ENCODE measurements around the gene PLEKHJ1. TPM values are rescaled to one million over a fixed set of nuclear protein-coding genes. Genes with fewer than 3 reads are reported as not detected.

Gene PLEKHJ1
- total RNA-seq, 1 experiment from 2014 or later, result 91.7 TPM

- Histone ChIP-seq H3K27ac (no peak within 1 kb of the TSS), H3K9me3 (replicated peaks) (no peaks in the 10 kb centered on the region), H3K4me3 (no peak within 1 kb of the TSS), H3K4me1 (replicated peaks) (no peaks in the 10 kb centered on the region), H3K27me3 (replicated peaks) (no peaks in the 10 kb centered on the region), H3K36me3 (peaks cover 55% of the 10 kb centered on the region)
- no peak for DNase-seq (ENCODE audit: low read depth in 1 of 2, low spot score in 2 of 2)
Measured at GRCh38 chr19:2249010-2249866, 13.1 kb upstream of the PLEKHJ1 start, which contains the start of gene AMH. TSS of gene AMH (plus strand) at chr19:2249323. CDS start at chr19:2249333, 10 bp downstream.

- Histone ChIP-seq H3K9me3 (replicated peaks) (no peaks in the 10 kb centered on the region), H3K4me3 (no peak overlapping the region), H3K27me3 (replicated peaks) (no peaks in the 10 kb centered on the region), H3K36me3 (peaks cover 63% of the 10 kb centered on the region), H3K27ac (no peak overlapping the region), H3K4me1 (replicated peaks) (no peaks in the 10 kb centered on the region)
- no peak for DNase-seq (ENCODE audit: low read depth in 1 of 2, low spot score in 2 of 2)
Measured at GRCh38 chr19:2248136-2249009, 12.2 kb upstream of the PLEKHJ1 start.

- no peaks in the 10 kb centered on the region for H3K4me1 ChIP-seq (replicated peaks)
- H3K27ac ChIP-seq, result no peak overlapping the region
- no peaks in the 10 kb centered on the region; the same call in 1 of the 2 replicates for H3K9me3 ChIP-seq (replicated peaks)
- no peak for DNase-seq (ENCODE audit: low read depth in 1 of 2, low spot score in 2 of 2)
- H3K4me3 ChIP-seq, result no peak overlapping the region
- peaks cover 71% of the 10 kb centered on the region for H3K36me3 ChIP-seq
- no peaks in the 10 kb centered on the region for H3K27me3 ChIP-seq (replicated peaks)
Measured at GRCh38 chr19:2247433-2248101, 11.4 kb upstream of the PLEKHJ1 start.

- H3K36me3 ChIP-seq, result peaks cover 78% of the 10 kb centered on the region
- DNase-seq (ENCODE audit: low read depth in 1 of 2, low spot score in 2 of 2), result no peak
Measured at GRCh38 chr19:2246801-2247361, 10.8 kb upstream of the PLEKHJ1 start.

GRCh38 chr19:2246014-2246620 lies 10.0 kb upstream of the PLEKHJ1 start:
- Histone ChIP-seq H3K9me3 (replicated peaks) (no peaks in the 10 kb centered on the region; the same call in 1 of the 2 replicates), H3K4me3 (no peak overlapping the region), H3K27me3 (replicated peaks) (no peaks in the 10 kb centered on the region), H3K36me3 (peaks cover 85% of the 10 kb centered on the region), H3K27ac (no peak overlapping the region), H3K4me1 (replicated peaks) (no peaks in the 10 kb centered on the region)
- no peak for DNase-seq (ENCODE audit: low read depth in 1 of 2, low spot score in 2 of 2)

More at GRCh38 chr19:2246801-2247361, 10.8 kb upstream of the PLEKHJ1 start:
- Histone ChIP-seq H3K27ac (no peak overlapping the region), H3K27me3 (replicated peaks) (no peaks in the 10 kb centered on the region), H3K4me1 (replicated peaks) (no peaks in the 10 kb centered on the region), H3K4me3 (no peak overlapping the region), H3K9me3 (replicated peaks) (no peaks in the 10 kb centered on the region; the same call in 1 of the 2 replicates)

GRCh38 chr19:2245273-2245672 lies 9.1 kb upstream of the PLEKHJ1 start:
- Histone ChIP-seq H3K27ac (no peak overlapping the region), H3K36me3 (peaks cover 93% of the 10 kb centered on the region), H3K4me3 (no peak overlapping the region), H3K4me1 (replicated peaks) (peaks cover 3% of the 10 kb centered on the region), H3K27me3 (replicated peaks) (no peaks in the 10 kb centered on the region), H3K9me3 (replicated peaks) (no peaks in the 10 kb centered on the region; the same call in 1 of the 2 replicates)
- no peak for DNase-seq (ENCODE audit: low read depth in 1 of 2, low spot score in 2 of 2)

- no peak for DNase-seq (ENCODE audit: low read depth in 1 of 2, low spot score in 2 of 2)
- no peak overlapping the region for H3K27ac ChIP-seq
- H3K9me3 ChIP-seq (replicated peaks), result no peaks in the 10 kb centered on the region; the same call in 1 of the 2 replicates
- no peaks in the 10 kb centered on the region for H3K27me3 ChIP-seq (replicated peaks)
- H3K4me1 ChIP-seq (replicated peaks), result peaks cover 10% of the 10 kb centered on the region
- H3K36me3 ChIP-seq, result peaks cover 91% of the 10 kb centered on the region
- no peak overlapping the region for H3K4me3 ChIP-seq
Measured at GRCh38 chr19:2244486-2244885, 8.4 kb upstream of the PLEKHJ1 start.

GRCh38 chr19:2244125-2244411 lies 7.9 kb upstream of the PLEKHJ1 start:
- no peak overlapping the region for H3K27ac ChIP-seq
- H3K27me3 ChIP-seq (replicated peaks), result no peaks in the 10 kb centered on the region
- H3K9me3 ChIP-seq (replicated peaks), result no peaks in the 10 kb centered on the region; the same call in 1 of the 2 replicates
- H3K4me1 ChIP-seq (replicated peaks), result peaks cover 13% of the 10 kb centered on the region
- no peak overlapping the region for H3K4me3 ChIP-seq
- peaks cover 87% of the 10 kb centered on the region for H3K36me3 ChIP-seq
- DNase-seq (ENCODE audit: low read depth in 1 of 2, low spot score in 2 of 2), result no peak

- DNase-seq (ENCODE audit: low read depth in 1 of 2, low spot score in 2 of 2), result no peak
- Histone ChIP-seq H3K36me3 (peaks cover 82% of the 10 kb centered on the region), H3K27ac (no peak overlapping the region), H3K9me3 (replicated peaks) (no peaks in the 10 kb centered on the region; the same call in 1 of the 2 replicates), H3K27me3 (replicated peaks) (no peaks in the 10 kb centered on the region), H3K4me1 (replicated peaks) (peaks cover 19% of the 10 kb centered on the region), H3K4me3 (no peak overlapping the region)
Measured at GRCh38 chr19:2243274-2244124, 7.4 kb upstream of the PLEKHJ1 start.

- DNase-seq (ENCODE audit: low read depth in 1 of 2, low spot score in 2 of 2), result no peak
- H3K27me3 ChIP-seq (replicated peaks), result no peaks in the 10 kb centered on the region
- no peak overlapping the region for H3K4me3 ChIP-seq
- H3K4me1 ChIP-seq (replicated peaks), result peaks cover 26% of the 10 kb centered on the region
- H3K36me3 ChIP-seq, result peaks cover 86% of the 10 kb centered on the region
- H3K9me3 ChIP-seq (replicated peaks), result no peaks in the 10 kb centered on the region; the same call in 1 of the 2 replicates
- no peak overlapping the region for H3K27ac ChIP-seq
Measured at GRCh38 chr19:2242816-2243215, 6.7 kb upstream of the PLEKHJ1 start.

GRCh38 chr19:2242092-2242537 lies 6.0 kb upstream of the PLEKHJ1 start:
- no peak for DNase-seq (ENCODE audit: low read depth in 1 of 2, low spot score in 2 of 2)
- Histone ChIP-seq H3K27me3 (replicated peaks) (no peaks in the 10 kb centered on the region), H3K4me3 (no peak overlapping the region), H3K9me3 (replicated peaks) (no peaks in the 10 kb centered on the region; the same call in 1 of the 2 replicates), H3K4me1 (replicated peaks) (peaks cover 32% of the 10 kb centered on the region), H3K27ac (no peak overlapping the region), H3K36me3 (peaks cover 87% of the 10 kb centered on the region)

Measured in SJSA1 (cell line).